ENCODE data around the gene RHPN2. TPM values are rescaled to one million over a fixed set of nuclear protein-coding genes. Genes with fewer than 3 reads are reported as not detected.

Gene RHPN2
- total and polyA plus RNA-seq, 2 experiments from 2014 or later, result 15.7 to 29.6 TPM

DNA sequence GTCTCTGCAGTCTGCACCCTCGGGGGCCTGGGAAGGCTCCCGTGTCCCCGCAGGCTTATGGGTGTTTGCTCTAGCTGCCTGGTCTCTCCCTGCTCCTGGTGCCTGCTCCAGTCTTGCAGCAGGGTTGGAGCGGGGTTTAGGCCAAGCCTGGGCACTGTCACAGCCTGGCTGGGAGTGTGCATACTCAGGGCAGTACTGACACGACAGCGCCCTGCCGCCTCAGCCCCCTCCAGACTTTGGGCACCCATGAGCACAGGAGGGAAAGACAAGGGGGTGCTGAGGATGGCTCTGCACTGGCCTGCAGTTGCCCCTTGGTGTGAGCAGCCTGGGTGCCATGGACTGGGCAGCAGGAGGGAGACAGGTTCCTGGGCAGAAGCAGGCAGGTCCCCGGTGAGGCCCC is 128.6 kb downstream of the RHPN2 start:
- Mint-ChIP-seq H3K27me3 (ENCODE audit: insufficient read depth, low read depth, poor library complexity) (peaks cover 3% of the 10 kb centered on the region), H3K27ac (no peak overlapping the region), H3K36me3 (ENCODE audit: low read depth) (peaks cover 28% of the 10 kb centered on the region), H3K4me1 (no peaks in the 10 kb centered on the region; the same call in 2 of the 3 replicates), H3K9me3 (no peaks in the 10 kb centered on the region), H3K4me3 (no peak overlapping the region)
- H3K4me2 ChIP-seq, result no peak overlapping the region
- no peak overlapping the region for H3K4me3 ChIP-seq
- H3K9me2 ChIP-seq (ENCODE audit: insufficient read depth), result no peaks in the 10 kb centered on the region
- no peak for DNase-seq (ENCODE audit: low spot score)
- TF ChIP-seq, protein P1, sequence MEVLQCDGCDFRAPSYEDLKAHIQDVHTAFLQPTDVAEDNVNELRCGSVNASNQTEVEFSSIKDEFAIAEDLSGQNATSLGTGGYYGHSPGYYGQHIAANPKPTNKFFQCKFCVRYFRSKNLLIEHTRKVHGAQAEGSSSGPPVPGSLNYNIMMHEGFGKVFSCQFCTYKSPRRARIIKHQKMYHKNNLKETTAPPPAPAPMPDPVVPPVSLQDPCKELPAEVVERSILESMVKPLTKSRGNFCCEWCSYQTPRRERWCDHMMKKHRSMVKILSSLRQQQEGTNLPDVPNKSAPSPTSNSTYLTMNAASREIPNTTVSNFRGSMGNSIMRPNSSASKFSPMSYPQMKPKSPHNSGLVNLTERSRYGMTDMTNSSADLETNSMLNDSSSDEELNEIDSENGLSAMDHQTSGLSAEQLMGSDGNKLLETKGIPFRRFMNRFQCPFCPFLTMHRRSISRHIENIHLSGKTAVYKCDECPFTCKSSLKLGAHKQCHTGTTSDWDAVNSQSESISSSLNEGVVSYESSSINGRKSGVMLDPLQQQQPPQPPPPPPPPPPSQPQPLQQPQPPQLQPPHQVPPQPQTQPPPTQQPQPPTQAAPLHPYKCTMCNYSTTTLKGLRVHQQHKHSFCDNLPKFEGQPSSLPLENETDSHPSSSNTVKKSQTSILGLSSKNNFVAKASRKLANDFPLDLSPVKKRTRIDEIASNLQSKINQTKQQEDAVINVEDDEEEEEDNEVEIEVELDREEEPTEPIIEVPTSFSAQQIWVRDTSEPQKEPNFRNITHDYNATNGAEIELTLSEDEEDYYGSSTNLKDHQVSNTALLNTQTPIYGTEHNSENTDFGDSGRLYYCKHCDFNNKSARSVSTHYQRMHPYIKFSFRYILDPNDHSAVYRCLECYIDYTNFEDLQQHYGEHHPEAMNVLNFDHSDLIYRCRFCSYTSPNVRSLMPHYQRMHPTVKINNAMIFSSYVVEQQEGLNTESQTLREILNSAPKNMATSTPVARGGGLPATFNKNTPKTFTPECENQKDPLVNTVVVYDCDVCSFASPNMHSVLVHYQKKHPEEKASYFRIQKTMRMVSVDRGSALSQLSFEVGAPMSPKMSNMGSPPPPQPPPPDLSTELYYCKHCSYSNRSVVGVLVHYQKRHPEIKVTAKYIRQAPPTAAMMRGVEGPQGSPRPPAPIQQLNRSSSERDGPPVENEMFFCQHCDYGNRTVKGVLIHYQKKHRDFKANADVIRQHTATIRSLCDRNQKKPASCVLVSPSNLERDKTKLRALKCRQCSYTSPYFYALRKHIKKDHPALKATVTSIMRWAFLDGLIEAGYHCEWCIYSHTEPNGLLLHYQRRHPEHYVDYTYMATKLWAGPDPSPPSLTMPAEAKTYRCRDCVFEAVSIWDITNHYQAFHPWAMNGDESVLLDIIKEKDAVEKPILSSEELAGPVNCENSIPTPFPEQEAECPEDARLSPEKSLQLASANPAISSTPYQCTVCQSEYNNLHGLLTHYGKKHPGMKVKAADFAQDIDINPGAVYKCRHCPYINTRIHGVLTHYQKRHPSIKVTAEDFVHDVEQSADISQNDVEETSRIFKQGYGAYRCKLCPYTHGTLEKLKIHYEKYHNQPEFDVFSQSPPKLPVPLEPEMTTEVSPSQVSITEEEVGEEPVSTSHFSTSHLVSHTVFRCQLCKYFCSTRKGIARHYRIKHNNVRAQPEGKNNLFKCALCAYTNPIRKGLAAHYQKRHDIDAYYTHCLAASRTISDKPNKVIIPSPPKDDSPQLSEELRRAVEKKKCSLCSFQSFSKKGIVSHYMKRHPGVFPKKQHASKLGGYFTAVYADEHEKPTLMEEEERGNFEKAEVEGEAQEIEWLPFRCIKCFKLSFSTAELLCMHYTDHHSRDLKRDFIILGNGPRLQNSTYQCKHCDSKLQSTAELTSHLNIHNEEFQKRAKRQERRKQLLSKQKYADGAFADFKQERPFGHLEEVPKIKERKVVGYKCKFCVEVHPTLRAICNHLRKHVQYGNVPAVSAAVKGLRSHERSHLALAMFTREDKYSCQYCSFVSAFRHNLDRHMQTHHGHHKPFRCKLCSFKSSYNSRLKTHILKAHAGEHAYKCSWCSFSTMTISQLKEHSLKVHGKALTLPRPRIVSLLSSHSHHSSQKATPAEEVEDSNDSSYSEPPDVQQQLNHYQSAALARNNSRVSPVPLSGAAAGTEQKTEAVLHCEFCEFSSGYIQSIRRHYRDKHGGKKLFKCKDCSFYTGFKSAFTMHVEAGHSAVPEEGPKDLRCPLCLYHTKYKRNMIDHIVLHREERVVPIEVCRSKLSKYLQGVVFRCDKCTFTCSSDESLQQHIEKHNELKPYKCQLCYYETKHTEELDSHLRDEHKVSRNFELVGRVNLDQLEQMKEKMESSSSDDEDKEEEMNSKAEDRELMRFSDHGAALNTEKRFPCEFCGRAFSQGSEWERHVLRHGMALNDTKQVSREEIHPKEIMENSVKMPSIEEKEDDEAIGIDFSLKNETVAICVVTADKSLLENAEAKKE (CRISPR knock-in tag; IDR thresholded peaks at IDR 0.05), result no peak
- no peak for TF ChIP-seq EZH2 (IDR thresholded peaks at IDR 0.05; ENCODE audit: low read depth, unreplicated experiment)
- no peak for TF ChIP-seq POLR2AphosphoS5 (IDR thresholded peaks at IDR 0.05; ENCODE audit: low read depth)
- no peak for TF ChIP-seq ZNF331 (CRISPR knock-in tag; IDR thresholded peaks at IDR 0.05; ENCODE audit: low read depth)
- no peaks in the 10 kb centered on the region for H3K27me3 ChIP-seq (ENCODE audit: insufficient read depth)
- H3K36me3 ChIP-seq (ENCODE audit: insufficient read depth), result no peaks in the 10 kb centered on the region
- no peaks in the 10 kb centered on the region for H3F3A ChIP-seq (replicated peaks; ENCODE audit: low read depth)
- no peaks in the 10 kb centered on the region; the same call in 1 of the 2 replicates for H4K20me1 ChIP-seq (replicated peaks; ENCODE audit: insufficient read depth)
- ATAC-seq, result no peak
- no peak overlapping the region for H3K27ac ChIP-seq (ENCODE audit: low read depth)
- no peaks in the 10 kb centered on the region for H3K79me2 ChIP-seq (replicated peaks; ENCODE audit: insufficient read depth)
- H2AFZ ChIP-seq, result no peak overlapping the region
- H3K4me1 ChIP-seq (ENCODE audit: insufficient read depth), result no peaks in the 10 kb centered on the region

DNA sequence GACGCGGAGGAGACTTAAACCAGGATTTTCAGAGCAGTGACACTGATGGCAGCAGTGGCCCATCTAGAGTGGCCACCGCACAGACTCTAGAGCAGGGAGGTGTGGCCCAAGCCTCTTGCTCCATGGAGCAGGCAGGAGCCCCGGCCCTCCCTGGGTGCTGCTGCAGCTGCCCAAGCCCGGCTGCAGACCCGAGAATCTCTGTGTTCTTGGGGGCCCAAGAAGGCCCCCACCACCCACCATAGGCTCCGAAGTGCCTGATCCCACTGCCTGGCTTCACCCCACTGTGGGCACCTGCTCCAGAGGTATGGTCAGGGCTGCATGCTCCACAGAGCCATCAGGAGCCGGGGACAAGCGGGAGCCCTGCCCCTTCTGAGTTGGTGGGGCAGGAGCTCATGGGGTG is 129.1 kb downstream of the RHPN2 start:
- H3K27ac ChIP-seq (ENCODE audit: low read depth), result no peak overlapping the region
- H2AFZ ChIP-seq, result no peak overlapping the region
- H3K9me2 ChIP-seq (ENCODE audit: insufficient read depth), result no peaks in the 10 kb centered on the region
- Mint-ChIP-seq H3K4me1 (no peaks in the 10 kb centered on the region; the same call in 2 of the 3 replicates), H3K36me3 (ENCODE audit: low read depth) (peaks cover 31% of the 10 kb centered on the region), H3K9me3 (no peaks in the 10 kb centered on the region), H3K27ac (no peak overlapping the region), H3K4me3 (no peak overlapping the region), H3K27me3 (ENCODE audit: insufficient read depth, low read depth, poor library complexity) (peaks cover 3% of the 10 kb centered on the region)
- no peak overlapping the region for H3K4me3 ChIP-seq
- no peaks in the 10 kb centered on the region; the same call in 1 of the 2 replicates for H4K20me1 ChIP-seq (replicated peaks; ENCODE audit: insufficient read depth)
- H3F3A ChIP-seq (replicated peaks; ENCODE audit: low read depth), result no peaks in the 10 kb centered on the region
- no peaks in the 10 kb centered on the region for H3K36me3 ChIP-seq (ENCODE audit: insufficient read depth)
- H3K79me2 ChIP-seq (replicated peaks; ENCODE audit: insufficient read depth), result no peaks in the 10 kb centered on the region
- no peak for DNase-seq (ENCODE audit: low spot score)
- TF ChIP-seq JUNB (IDR thresholded peaks at IDR 0.05; ENCODE audit: unreplicated experiment) (no peak), POLR2AphosphoS5 (IDR thresholded peaks at IDR 0.05; ENCODE audit: low read depth) (no peak), ETS1 (IDR thresholded peaks at IDR 0.05) (no peak), CTCF (conservative IDR thresholded peaks at IDR 0.05; ENCODE audit: low read depth in 2 of 2) (no peak)
- no peaks in the 10 kb centered on the region for H3K4me1 ChIP-seq (ENCODE audit: insufficient read depth)
- no peak overlapping the region for H3K4me2 ChIP-seq
- no peaks in the 10 kb centered on the region for H3K27me3 ChIP-seq (ENCODE audit: insufficient read depth)
- no peak for ATAC-seq
